GM18519 (cell line): Measurements from ENCODE around the gene CNTNAP2.
A peak's percentile ranks its signal among the peaks of the same experiment; 100 is the strongest.

Experiments
- ATAC-seq: cut with Tn5 transposase; IDR thresholded peaks from one replicate; pipeline ENCODE4 v1.9.1; 2021; ENCODE audit warnings: mild to moderate bottlenecking, moderate library complexity; ENCODE audit not compliant: unreplicated experiment, low FRiP score

Gene CNTNAP2

DNA sequence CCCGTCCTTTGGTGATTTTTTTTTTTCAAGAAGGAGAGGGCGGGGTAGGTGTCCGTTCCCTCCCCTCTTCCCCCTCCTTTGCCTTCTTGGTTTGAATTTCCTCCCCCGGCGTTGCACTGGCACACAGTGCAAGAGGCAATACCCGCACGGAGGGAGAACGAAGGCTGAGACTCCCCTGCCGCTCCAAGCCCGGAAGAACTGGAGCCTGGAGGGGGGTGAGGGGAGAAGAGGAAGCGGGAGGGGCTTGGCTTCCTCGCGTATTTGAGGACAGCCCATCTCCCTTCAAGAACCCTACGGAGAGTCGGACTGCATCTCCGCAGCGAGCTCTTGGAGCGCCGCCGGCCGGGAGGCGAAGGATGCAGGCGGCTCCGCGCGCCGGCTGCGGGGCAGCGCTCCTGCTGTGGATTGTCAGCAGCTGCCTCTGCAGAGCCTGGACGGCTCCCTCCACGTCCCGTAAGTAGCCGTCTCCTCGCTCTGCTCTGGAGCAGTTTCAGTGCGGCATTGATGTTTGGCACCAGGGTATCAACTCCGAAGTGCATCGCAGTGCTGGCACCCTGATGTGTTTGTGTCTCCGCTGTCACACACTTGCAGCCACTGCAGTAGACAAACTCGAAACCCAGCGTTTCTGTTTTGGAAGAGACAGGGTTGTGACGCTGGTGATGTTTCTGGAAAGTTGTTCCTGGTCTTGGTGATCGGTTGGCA lies at the start of gene CNTNAP2:
TSS of gene CNTNAP2 (plus strand) at position 281 of the 702 bp plus-strand sequence. CDS start at position 357, 76 bp downstream.
- ATAC-seq: no peak

DNA sequence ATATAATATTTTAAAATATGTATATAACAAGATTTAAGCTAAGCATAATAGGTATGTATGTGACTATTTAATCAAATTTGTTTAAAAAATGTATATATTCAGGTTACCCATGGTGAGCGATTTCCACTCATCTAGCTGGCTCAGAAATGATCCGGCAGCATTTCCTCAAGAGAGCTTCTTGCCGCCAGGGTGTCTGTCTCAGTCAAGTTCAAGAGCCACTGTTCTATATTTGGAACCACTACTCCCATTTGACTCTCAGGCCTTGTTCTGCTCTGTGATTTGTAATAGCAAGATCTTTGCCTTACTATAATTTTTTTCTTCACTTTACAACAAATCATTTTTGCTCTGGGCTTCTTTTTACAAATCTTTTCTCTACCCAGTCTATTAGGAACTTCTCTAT lies 48.7 kb upstream of the CNTNAP2 start:
- no peak for ATAC-seq

DNA sequence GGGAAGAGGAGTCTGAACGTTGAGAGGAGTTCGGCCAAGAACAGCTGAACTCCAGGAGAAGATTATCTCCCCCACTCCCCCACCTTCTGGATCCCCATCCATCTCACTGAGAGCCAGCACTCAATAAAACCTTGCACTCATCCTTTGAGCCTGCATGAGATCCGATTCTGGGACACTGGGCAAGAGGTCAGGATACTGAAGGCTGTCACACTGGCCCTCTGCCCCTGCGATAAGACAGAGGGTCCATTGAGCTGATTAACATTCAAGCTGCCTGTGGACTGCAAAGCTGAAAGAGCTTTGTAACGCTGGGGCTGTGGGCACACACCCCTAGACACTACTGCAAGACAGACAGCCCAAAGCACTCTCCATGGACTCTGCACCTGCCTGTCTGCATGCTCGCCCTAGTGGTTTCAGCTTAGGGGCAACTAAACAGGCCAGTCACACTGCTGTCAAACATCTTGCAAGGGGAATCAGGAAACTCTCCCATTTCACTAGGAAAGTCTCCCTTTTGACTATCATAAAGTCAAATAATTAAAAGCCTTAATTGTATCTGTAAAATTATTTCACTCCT lies 42.3 kb upstream of the CNTNAP2 start:
- ATAC-seq: no peak

DNA sequence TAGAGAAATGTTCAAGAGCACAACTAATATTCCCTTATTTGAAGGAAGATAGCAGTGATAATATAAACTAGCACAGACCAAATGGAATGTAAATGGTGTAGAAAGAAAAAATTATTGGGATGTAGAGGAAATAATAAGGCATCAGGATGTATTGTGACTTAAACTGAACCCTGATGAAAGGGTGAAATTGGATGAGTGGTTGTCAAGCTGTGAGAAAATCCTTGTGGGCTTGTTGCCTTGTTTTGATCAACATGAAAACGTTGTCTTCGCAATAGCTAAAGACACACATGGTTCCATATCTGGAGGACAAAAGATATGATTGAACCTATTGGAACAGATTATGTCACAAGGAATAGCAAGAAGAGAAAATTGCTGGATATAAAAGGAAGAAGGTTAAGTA lies 40.3 kb upstream of the CNTNAP2 start:
- ATAC-seq: no peak

DNA sequence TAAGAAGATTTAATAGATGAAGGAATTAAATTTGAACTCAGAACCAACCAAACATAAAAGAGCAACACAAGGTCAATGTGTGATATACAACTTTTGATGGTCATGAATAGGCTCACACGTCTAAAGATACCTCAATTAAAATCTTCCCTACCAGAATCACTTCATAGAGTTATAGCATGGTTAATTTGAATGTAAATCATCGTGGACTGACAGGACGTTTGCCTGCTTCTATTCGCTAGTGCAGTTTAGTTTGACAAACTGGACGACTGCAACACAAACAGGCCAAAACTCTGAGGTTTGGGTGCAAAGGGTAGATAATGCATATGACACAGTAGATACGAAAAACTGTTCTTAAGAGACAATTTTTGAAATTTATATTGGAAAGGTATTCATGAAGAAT lies 32.5 kb upstream of the CNTNAP2 start:
- ATAC-seq: no peak

DNA sequence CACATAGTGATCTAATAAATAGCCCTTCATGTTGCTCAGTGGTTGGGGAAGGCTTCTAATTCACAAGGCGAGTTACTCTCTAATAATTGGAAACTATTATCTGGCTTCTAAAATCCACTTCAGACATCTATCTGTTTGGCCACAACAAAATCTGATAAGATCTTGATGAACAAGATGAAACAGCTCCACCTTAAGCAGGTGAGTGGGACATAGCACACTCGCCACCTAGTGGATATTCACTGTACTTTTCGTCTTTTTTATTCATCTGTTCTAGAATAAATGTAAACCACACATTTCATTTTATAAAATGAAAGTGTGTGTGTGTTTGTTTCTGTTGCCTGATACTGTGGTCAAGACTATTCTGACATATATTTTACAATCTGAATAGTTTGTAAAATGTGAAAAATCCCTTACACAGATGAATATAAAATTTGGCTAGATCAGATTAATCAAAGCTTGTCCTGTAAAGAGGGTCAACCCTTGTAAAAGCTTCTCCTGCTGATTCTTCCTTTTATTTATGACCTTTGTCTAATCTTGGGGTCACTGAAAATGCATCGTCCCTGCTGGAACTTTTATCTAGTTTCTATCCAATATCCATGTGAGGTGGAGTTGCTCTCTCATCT lies 26.5 kb upstream of the CNTNAP2 start:
- peak; percentile 94 for ATAC-seq

DNA sequence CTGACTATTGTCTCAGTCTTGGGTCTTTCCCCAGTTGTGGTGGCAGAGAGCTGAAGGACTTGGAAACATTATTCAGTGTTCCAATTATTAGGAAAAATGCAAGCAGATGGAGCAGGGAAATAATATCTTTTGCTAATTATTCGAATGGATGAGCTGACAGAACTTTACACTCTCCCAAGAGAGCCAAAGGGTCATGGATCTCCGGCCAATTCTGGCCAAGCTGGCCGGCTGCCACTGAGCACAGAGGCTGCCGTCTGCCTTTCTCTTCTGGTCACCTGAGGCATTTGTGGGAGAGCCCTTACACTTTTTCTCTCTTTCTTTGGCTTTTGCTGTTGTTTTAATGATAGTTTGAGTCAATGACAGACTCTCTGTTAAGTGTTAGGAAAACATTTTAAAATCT lies 22.2 kb upstream of the CNTNAP2 start:
- no peak for ATAC-seq

DNA sequence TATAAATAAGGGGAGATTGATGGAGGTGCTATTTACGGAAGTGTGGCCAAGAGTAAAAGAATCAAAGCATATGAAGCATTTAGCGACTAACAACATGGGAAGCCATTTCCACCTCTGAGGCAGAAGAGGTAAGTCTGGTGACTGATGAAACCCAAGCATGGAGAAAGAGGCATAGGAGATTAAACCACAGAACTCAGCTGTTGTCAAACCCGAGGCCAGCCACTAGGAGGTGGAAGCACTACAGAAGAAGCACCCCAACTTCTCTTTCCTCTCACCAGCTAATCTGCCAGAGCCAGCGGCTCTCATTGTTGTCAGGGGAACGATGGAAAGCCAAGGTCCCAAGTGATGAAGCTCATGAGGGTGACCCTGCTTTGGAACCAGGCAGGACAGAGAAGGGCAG lies 19.6 kb upstream of the CNTNAP2 start:
- ATAC-seq: no peak

DNA sequence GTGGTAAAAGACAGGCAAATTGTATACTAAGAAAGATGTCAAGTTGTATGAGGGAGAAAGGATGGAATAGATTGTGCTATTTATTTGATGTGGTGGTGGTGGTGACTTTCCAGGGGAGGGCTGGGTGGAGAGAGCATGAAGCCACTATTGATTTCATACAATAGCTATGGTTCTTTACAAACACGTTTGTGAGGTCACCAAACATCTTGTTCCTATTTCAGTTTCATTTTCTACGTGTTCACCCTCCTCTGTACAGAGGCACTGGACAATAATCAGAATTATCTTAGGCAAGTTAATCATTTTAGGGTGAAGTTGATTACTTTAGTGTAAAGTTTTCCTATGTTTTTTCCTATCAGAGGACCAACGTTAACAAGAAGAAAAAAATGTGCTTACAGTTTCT lies 10.3 kb upstream of the CNTNAP2 start:
- ATAC-seq: no peak

DNA sequence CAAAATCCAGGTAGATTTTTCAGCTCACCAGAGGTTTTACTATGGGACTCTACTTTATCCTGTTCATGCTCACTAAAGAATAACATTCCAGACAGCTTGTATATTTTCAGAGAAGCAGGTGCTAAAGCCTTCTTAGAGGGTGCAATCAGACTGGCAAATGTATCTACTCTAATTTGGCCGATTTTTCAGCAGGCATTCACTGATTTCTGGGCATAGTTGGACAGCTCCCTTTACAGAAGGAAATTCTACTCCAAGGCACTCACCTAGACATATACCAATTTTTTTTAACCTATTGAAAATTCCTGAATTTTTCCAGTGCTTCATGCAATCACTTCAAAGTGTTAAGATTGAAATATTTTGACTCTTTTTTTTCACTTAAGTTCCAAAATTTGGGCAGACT lies 3.8 kb upstream of the CNTNAP2 start:
- ATAC-seq: no peak

DNA sequence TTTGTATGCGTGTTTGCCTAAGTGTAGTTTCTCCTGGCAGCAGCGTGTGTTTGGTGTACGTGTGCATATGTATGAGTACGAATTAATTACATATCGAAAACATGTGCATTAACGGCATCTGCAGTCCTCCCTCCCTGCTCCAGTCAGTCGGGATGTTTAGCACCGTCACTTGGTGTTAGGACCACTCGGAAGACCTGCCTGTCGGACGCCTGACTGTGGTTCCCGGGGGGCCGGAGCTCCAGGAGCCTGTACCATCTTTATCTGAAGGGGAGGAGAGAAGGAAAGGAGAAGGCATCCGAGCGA lies 1.1 kb upstream of the CNTNAP2 start:
- ATAC-seq: no peak

DNA sequence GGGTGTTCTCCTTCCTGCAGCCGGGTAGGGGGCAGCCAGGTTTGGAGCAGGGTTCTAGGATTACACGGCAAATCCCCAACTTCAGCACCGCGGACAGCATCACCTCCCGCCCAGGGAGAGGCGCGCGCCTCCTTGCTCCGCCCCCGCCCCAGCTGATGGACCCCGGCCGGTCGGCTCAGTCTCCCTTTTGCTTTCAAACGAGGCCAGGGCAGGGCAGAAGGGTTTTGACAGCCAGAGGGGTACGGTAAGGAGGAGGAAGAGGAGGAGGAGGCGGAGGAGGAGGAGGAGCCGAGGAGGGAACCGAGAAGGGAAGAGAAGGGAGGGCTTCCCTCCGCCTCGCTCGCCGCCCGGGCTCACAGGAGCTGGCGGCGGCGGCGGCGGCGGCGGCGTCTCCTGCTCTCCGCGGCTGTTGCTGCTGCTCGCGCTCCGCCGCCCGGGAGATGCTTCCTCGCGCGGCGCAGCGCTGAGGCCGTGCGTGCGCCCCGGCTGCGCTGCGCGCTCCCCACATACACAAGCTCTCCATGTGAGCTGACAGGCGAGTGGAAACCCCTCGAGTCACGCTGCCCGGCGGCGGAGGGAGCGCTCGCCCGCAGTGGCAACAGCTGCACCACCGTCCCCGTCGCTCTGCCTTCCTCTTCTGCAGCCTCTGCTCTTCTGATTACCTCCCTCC lies 615 bp upstream of the CNTNAP2 start:
- ATAC-seq: no peak

DNA sequence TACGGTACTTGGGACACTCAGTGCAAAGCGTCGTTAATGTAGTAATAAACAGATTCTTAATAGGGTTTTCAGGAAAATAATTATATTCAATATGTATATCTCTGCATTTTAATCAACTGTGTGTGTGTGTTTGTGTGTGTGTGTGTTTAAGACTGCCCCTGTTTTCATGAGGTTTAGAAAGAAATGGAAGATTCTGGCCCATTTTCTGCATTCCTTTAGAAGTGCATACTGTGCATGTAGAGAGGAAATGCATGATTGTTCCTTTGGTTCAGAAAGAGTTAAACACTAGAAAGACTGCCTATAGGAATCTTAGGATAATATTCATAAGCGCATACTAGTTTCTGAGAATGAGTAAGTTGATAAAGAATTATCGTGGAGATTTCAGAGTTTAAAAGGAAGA lies 975 bp downstream of the CNTNAP2 start:
- ATAC-seq: no peak

DNA sequence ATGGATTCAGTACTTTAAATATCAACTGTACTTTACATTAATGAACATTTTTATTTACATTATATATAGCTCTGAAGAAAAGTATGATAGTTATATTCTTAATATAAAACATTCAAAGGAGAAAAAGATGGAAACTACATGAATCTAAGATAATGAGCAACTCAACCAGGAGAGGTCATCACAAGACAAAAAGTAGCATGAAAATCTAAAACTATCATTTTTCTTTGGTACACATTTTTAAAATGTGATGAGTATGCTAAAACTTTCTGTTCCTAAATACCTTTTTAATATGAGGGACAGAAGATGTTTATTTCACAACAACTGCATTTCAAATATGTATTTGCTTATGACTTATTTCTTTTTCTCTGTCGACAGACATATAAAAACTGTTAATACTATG lies 2.4 kb downstream of the CNTNAP2 start:
- no peak for ATAC-seq

DNA sequence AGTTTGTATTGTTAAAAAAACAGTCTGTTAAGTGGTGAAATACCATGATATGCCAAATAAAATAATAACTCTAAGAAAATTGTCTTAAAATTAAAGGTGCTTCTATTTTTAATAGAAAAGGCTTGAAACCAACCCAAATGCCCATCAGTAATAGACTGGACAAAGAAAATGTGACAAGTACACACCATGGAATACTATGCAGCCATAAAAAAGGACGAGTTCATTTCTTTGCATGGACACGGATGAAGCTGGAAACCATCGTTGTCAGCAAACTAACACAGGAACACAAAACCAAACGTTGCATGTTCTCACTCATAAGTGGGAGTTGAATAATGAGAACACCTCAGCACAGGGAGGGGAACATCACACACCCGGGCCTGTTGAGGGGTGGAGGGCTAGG lies 7.1 kb downstream of the CNTNAP2 start:
- no peak for ATAC-seq

DNA sequence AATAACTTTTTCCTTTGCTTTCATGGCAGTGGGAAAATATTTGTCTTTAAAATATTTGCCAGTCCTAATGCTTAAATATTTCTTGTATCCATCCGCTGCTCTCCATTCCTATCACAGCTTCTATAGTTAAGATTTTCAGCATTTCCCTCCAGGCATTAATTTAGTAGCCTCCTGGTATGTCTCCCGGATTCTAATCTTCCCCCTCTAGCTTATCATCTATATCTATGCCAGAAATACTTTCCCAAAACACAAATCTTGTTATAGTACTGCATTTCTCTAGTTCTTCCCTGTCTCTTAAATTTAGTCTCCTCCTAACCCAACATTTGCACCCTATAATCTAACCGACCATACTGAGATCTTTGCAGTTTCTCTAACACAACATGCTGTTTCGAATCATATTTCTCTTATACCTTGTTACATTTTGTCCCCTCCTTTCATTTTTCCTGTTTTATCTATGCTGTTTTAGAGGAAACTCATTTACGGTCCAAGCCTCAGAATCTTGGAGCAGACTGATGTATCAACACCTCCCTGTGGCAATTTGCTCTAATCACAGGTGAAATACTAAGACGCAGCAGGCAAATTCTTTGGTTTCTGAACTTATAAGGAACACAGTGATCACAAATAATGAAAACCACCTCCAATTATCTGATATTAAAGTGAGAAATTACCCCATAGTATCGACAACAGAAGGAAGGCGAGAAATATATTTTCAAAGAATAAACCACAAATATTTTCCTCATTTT lies 10.3 kb downstream of the CNTNAP2 start:
- no peak for ATAC-seq

DNA sequence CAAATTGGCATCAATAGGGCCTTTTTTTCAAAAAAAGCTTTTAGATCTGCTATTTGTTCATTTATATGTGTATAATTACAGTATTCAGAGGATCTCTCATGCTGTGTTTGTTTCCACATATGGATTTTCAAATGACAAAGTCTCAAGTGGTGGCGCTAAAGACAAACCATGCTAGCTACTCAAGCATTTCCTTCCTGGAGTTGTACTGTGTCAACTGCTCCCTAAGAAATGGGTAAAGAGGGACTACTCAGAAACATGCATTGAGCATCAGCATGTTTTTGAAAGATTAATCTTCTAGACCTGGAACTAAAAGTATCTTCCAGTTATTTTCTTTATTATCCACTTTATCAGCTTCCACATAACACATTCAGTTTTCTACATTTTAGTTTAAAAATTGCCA lies 12.7 kb downstream of the CNTNAP2 start:
- ATAC-seq: no peak

DNA sequence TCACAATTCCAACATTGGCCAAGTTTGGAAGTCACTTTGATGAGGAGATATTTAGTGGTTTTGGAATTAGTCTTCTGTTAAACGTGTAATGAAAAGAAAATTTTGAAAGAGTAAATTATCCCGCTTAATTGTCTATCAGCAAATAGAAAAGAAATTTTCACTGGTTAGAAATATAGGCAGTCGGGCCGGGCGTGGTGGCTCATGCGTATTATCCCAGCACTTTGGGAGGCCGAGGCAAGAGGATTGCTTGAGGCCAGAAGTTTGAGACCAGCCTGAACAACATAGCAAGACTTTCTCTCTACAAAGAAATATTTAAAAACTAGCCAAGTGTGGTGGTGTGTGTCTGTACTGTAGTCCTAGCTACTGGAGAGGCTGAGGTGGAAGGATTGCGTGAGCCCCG lies 13.4 kb downstream of the CNTNAP2 start:
- no peak for ATAC-seq

DNA sequence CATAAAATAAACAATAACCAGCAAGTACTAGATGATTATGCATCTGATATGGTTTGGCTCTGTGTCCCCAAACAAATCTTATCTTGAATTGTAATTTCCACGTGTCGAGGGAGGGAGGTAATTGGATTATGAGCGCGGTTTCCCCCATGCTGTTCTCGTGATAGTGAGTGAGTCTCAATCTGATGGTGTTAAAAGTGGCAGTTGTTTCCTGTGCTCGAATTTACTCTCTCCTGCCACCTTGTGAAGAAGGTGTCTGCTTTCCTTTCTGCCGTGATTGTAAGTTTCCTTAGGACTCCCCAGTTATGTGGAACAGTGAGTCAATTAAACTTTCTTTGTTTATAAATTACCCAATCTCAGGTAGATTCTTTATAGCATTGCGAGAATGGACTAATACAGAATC lies 15.1 kb downstream of the CNTNAP2 start:
- ATAC-seq: no peak

DNA sequence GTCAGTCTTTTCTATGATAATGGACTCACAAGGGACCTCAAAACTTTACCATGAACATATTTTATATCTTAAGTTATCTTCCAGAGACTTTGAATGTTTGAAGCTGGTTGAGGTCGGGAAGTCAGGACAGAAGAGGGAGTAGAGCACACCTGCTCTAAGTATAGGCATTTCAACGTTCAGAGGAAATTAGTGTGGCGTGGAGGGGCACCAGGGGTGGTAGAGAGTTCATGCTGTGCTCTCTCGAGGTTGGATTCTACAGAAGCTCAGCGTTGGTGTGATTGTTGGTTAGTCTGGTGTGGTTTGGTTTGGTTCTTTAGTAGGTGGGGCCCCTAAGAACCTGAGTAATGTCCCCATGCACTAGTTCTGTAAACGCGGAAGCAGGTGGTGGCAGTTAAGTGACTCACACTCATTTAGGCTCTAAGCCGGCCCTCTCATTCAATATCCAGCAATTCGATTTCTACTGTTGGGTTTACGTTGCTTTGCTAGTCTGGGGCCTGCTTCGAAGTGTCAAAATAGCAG lies 19.8 kb downstream of the CNTNAP2 start:
- ATAC-seq: no peak

DNA sequence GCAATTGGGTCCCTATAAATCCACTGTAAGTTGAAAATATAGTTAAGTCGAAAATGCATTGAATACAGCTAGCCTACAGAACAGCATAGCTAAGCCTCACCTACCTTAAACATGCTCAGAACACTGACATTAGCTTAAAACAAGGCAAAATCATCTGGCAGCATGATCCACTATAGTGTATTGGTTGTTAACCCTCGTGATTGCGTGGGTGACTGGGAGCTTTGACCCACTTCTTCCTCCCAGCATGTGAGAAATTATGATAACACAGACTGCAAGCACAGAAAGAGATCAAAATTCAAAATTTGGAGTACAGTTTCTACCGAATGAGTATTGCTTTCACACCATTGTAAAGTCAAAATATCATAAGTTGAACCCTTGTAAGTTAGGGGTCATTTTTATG lies 22.3 kb downstream of the CNTNAP2 start:
- ATAC-seq: no peak
